Bronchial epithelial cell (primary cell): ENCODE data around the gene SMIM31. TPM values are rescaled to one million over a fixed set of nuclear protein-coding genes. Genes with fewer than 3 reads are reported as not detected.

Experiments used
- DNase-seq: peaks from one replicate; pipeline ENCODE4 v3.0.0-alpha.2; 2010; ENCODE audit warnings: low read depth
- FAIRE-seq: peaks from 2 replicates; lab custom pipeline; 2011; peaks lifted over from hg19 to GRCh38; lab: Jason Lieb, UNC
- H3K27me3 ChIP-seq: 2 replicates; pipeline ENCODE4 v1.5.1; 2011; ENCODE audit warnings: low read length; ENCODE audit not compliant: control insufficient read depth, insufficient read depth
- H3K36me3 ChIP-seq: 2 replicates; pipeline ENCODE4 v1.5.1; 2011; ENCODE audit warnings: low read length; ENCODE audit not compliant: control insufficient read depth, insufficient read depth
- H3K4me3 ChIP-seq: 2 replicates; pipeline ENCODE4 v1.5.1; 2011; ENCODE audit warnings: mild to moderate bottlenecking, low read depth, low read length, control low read depth
- total RNA-seq: library from RNA; depleted of rRNA; stranded (reverse); fragments of >200 nt; gene quantifications from 2 replicates; pipeline ENCODE4 v1.2.1, GENCODE V29; 2014
- TF ChIP-seq, protein P1 (sequence below): IDR thresholded peaks from 2 replicates; pipeline ENCODE4 v1.5.1; 2011; ENCODE audit warnings: mild to moderate bottlenecking, moderate library complexity, low read length, control low read depth, inconsistent platforms; ENCODE audit not compliant: insufficient read depth, severe bottlenecking

Gene SMIM31
- total RNA-seq, 1 donor from 2014 or later: not detected

DNA sequence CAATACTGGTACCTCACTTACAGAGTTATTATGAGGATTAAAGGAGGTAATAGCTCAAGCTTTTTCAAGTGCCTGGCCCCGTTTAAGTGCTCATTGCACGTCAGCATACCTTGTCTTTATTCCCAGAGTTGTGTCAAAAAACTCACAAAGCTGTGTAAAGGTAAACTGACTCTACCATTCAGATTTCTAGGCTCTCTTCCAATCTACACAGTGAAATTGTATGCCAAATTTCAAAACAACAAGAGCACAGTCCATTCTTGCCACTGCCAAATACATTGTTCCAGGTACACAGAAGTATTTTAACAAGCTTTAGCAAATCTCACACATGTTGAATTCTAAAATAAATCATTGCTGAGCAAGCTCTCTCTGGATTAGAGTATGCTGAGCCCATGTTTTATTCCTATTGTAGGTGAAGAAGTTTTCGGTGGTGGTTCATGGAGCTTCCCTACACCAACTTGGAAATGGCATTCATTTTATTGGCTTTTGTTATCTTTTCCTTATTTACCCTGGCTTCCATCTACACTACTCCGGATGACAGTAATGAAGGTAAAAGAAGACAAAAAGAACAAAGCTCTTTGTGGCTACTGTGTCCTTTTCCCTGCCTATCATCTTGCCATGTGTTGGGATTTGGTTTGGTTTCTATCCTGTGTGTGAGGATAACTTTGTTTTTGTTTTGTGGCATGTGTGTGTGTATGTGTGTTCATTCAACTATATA, 16.2 kb downstream of the SMIM31 start:
- H3K27me3 ChIP-seq: no peaks in the 10 kb centered on the region
- FAIRE-seq (no peak), DNase-seq (no peak)
- TF ChIP-seq, protein P1, sequence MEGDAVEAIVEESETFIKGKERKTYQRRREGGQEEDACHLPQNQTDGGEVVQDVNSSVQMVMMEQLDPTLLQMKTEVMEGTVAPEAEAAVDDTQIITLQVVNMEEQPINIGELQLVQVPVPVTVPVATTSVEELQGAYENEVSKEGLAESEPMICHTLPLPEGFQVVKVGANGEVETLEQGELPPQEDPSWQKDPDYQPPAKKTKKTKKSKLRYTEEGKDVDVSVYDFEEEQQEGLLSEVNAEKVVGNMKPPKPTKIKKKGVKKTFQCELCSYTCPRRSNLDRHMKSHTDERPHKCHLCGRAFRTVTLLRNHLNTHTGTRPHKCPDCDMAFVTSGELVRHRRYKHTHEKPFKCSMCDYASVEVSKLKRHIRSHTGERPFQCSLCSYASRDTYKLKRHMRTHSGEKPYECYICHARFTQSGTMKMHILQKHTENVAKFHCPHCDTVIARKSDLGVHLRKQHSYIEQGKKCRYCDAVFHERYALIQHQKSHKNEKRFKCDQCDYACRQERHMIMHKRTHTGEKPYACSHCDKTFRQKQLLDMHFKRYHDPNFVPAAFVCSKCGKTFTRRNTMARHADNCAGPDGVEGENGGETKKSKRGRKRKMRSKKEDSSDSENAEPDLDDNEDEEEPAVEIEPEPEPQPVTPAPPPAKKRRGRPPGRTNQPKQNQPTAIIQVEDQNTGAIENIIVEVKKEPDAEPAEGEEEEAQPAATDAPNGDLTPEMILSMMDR: no peak
- no peak overlapping the region for H3K4me3 ChIP-seq
- no peaks in the 10 kb centered on the region for H3K36me3 ChIP-seq

DNA sequence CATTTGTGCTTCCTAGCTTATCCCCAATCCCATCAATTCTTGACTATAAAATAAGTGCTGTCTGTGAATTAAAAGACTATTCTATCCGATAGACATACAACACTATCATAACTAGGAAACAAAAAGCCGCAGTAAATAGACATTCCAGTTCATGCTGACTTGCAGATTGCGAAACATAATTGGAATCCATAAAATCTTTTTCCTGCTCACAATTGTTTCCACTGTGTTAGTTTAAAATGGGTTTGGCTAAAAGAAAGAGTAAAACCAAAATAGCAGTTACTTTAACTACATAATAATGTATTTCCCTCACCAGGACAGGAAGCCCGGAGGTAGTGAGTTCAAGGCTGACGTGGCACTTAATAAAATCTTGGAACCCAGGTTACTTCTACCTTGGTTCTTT, 17.2 kb downstream of the SMIM31 start:
- TF ChIP-seq, protein P1: no peak
- Histone ChIP-seq H3K36me3 (no peaks in the 10 kb centered on the region), H3K4me3 (no peak overlapping the region), H3K27me3 (no peaks in the 10 kb centered on the region)
- DNase-seq (no peak), FAIRE-seq (no peak)

- DNase-seq: no peak
- no peak overlapping the region for H3K4me3 ChIP-seq
- no peaks in the 10 kb centered on the region for H3K27me3 ChIP-seq
- no peak for FAIRE-seq
- TF ChIP-seq, protein P1: no peak
- H3K36me3 ChIP-seq: no peaks in the 10 kb centered on the region
Measured at GRCh38 chr4:164772076-164772475, 18.1 kb downstream of the SMIM31 start.

- Histone ChIP-seq H3K27me3 (no peaks in the 10 kb centered on the region), H3K4me3 (no peak overlapping the region), H3K36me3 (no peaks in the 10 kb centered on the region)
- TF ChIP-seq, protein P1: no peak
- DNase-seq (no peak), FAIRE-seq (no peak)
Measured at GRCh38 chr4:164779080-164779479, 25.1 kb downstream of the SMIM31 start.

DNA sequence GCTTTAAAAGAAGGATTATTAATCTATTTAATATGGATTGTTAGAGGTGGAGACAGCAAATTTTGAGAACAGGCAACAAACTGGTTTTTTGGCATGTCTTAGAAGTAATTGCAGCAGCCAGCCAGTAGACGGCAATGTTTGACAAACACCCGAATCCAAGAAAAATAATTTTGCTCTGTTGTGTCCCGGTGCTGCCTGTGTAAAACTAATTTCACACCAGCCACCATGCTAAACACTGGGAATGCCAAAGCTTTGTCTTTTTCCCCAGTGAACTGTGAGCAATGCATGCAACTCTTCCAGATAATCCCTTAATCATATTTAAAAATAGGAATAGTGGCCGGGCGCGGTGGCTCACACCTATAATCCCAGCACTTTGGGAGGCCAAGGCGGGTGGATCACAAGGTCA, 25.9 kb downstream of the SMIM31 start:
- FAIRE-seq: no peak
- Histone ChIP-seq H3K27me3 (no peaks in the 10 kb centered on the region), H3K36me3 (no peaks in the 10 kb centered on the region), H3K4me3 (no peak overlapping the region)
- peak; percentile 37 for DNase-seq
- TF ChIP-seq, protein P1: peak; percentile 85

DNA sequence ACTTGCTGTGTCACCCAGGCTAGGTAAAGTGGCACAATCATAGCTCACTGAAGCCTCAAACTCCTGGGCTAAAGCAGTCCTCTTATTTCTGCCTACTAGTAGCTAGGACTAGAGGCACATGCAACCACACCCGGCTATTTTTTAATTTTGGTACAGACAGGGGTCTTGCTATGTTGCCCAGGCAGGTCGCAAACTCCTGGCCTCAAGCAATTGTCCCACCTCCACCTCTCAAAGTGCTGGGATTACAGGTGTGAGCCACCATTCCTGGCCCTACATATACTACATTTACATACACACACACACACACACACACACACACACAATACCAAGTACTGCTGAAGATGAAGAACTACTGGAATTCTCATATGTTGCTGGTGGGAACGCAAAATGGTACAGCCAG, 26.9 kb downstream of the SMIM31 start:
- H3K36me3 ChIP-seq: no peaks in the 10 kb centered on the region
- no peak overlapping the region for H3K4me3 ChIP-seq
- TF ChIP-seq, protein P1: no peak
- FAIRE-seq (no peak), DNase-seq (no peak)
- H3K27me3 ChIP-seq: no peaks in the 10 kb centered on the region
